ENCODE data around the gene WWP2.

DNA sequence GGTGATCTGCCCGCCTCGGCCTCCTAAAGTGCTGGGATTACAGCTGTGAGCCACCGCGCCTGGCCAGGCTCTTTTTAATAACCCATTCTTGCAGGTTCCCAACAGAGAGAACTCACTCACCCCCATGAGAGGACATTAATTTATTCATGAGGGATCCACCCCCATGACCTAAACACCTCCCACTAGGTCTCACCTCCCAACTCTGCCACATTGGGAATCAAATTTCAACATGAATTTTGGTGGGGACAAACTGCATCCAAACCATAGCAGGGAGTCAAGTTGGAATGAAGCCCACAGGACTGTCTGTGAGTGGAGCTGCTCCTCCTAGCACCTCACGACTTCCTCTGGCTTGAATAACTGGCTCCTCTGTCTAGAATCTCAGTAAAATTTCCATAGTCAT lies 85.5 kb downstream of the WWP2 start:
- no peak for TF ChIP-seq POLR2A (IDR thresholded peaks at IDR 0.05)
- TF ChIP-seq, protein P1, sequence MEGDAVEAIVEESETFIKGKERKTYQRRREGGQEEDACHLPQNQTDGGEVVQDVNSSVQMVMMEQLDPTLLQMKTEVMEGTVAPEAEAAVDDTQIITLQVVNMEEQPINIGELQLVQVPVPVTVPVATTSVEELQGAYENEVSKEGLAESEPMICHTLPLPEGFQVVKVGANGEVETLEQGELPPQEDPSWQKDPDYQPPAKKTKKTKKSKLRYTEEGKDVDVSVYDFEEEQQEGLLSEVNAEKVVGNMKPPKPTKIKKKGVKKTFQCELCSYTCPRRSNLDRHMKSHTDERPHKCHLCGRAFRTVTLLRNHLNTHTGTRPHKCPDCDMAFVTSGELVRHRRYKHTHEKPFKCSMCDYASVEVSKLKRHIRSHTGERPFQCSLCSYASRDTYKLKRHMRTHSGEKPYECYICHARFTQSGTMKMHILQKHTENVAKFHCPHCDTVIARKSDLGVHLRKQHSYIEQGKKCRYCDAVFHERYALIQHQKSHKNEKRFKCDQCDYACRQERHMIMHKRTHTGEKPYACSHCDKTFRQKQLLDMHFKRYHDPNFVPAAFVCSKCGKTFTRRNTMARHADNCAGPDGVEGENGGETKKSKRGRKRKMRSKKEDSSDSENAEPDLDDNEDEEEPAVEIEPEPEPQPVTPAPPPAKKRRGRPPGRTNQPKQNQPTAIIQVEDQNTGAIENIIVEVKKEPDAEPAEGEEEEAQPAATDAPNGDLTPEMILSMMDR (IDR thresholded peaks at IDR 0.05): no peak

Measured in tibial nerve (tissue), 3 donors.